ENCODE data around the gene SHMT2.

GRCh38 chr12:57240066-57240921 lies 10.8 kb downstream of the SHMT2 start:
- TF ChIP-seq POLR2A (IDR thresholded peaks at IDR 0.05; ENCODE audit: low read depth, low read length) (no peak), CTCF (IDR thresholded peaks at IDR 0.05; ENCODE audit: extremely low read depth in 1 of 2, insufficient read depth in 1 of 2, low read depth in 1 of 2, low read length in 2 of 2) (no peak), POLR2AphosphoS5 (IDR thresholded peaks at IDR 0.05; ENCODE audit: insufficient read depth, low read depth, low read length) (no peak), MAX (IDR thresholded peaks at IDR 0.05; ENCODE audit: insufficient read depth, insufficient read length) (no peak), MYC (IDR thresholded peaks at IDR 0.05; ENCODE audit: low read depth, low read length) (no peak), FOS (IDR thresholded peaks at IDR 0.05; ENCODE audit: borderline replicate concordance, insufficient read depth, low read length) (no peak)
